Subcutaneous adipose tissue (tissue), 4 donors: ENCODE measurements around the gene IRAK2. TPM values are rescaled to one million over a fixed set of nuclear protein-coding genes. Genes with fewer than 3 reads are reported as not detected.

ENCODE experiments used
- total RNA-seq, 4 donors: library from RNA; depleted of rRNA; stranded (reverse); fragments of >200 nt; gene quantifications; one replicate each; pipeline ENCODE4 v1.1.0, GENCODE V29; 2016
- TF ChIP-seq, protein P1 (sequence below): fragments of 450-650 bp; IDR thresholded peaks from one replicate; pipeline ENCODE4 v1.5.1; 2016; ENCODE audit warnings: low read depth, mild to moderate bottlenecking, control low read depth, antibody characterized with exemption, moderate library complexity

The IRAK2 gene
- total RNA-seq, 4 donors from 2014 or later, result 6.8 to 20.5 (median 13.7) TPM

DNA sequence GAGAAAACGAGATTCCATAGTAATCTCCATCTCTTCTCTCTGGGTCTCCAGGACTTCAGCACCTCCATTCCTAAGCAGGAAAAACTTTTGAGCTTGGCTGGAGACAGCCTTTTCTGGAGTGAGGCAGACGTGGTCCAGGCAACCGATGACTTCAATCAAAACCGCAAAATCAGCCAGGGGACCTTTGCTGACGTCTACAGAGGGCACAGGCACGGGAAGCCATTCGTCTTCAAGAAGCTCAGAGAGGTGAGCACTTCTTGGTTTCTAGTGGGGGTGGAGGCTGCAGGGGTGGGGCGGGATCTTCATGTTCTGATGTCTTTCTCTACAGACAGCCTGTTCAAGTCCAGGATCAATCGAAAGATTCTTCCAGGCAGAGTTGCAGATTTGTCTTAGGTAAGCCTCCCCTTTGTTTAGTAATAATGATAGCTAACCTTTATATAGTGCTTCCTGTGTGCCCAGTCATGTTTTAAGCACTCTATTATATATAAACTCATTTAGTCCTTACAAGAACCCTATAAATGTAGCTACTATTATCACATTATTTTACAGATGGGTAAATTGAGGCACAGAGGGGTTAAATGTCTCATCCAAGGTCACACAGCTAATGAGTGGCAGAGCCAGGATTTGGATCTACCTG lies 48.6 kb downstream of the IRAK2 start:
- TF ChIP-seq, protein P1, sequence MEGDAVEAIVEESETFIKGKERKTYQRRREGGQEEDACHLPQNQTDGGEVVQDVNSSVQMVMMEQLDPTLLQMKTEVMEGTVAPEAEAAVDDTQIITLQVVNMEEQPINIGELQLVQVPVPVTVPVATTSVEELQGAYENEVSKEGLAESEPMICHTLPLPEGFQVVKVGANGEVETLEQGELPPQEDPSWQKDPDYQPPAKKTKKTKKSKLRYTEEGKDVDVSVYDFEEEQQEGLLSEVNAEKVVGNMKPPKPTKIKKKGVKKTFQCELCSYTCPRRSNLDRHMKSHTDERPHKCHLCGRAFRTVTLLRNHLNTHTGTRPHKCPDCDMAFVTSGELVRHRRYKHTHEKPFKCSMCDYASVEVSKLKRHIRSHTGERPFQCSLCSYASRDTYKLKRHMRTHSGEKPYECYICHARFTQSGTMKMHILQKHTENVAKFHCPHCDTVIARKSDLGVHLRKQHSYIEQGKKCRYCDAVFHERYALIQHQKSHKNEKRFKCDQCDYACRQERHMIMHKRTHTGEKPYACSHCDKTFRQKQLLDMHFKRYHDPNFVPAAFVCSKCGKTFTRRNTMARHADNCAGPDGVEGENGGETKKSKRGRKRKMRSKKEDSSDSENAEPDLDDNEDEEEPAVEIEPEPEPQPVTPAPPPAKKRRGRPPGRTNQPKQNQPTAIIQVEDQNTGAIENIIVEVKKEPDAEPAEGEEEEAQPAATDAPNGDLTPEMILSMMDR, result no peak

DNA sequence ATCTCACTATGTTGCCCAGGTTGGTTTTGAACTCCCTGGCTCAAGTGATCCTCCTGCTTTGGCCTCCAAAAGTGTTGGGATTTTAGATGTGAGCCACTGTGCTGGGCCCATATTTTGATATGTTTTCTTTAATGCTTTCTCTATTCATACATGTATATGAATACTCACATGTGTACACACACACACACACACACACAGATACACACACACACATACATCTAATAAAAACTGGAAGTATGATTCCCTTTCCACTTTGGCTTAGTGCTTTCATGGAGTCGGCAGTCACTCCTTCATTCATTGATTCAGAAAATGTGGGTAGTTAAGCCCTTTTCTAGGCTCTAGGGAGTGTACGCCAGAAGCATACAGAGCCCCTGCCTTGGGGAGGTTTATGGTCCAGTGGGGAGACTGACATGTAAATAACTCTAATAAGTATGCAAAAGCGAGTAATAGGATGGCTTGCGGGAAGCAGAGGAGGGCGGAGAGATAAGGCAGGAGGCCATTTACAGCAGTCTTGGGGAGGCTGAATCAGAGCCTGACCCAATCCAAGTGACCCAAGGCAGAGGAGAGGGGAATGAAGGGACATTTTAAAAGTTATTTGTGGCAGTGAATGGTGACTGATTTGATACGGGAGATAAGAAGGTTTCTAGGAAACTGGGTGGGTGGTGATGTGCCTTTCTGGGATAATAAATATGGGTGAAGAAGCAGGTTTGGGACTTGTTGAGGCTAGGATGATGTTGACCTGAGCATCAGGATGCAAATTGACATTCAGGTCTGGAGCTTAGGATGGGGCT lies 51.1 kb downstream of the IRAK2 start:
- TF ChIP-seq, protein P1, result no peak

DNA sequence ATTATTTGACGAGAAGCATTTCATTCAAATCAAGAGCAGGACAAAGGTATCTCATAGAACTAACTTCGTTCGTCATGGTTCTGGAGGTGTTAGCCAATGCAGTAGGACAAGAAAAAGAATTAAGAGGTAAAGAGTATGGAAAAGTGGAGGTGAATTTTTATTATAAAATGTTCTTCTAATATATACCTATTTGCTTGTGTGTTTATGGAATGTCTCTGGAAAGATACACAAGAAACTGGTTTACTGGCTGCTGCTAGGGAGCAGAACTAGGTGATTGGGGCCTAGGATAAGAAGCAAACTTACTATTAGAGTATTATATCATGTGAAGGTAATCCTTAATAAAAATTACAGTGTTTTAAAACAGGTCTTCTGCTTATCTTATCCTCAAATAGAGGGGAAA lies 52.6 kb downstream of the IRAK2 start:
- TF ChIP-seq, protein P1, result no peak

DNA sequence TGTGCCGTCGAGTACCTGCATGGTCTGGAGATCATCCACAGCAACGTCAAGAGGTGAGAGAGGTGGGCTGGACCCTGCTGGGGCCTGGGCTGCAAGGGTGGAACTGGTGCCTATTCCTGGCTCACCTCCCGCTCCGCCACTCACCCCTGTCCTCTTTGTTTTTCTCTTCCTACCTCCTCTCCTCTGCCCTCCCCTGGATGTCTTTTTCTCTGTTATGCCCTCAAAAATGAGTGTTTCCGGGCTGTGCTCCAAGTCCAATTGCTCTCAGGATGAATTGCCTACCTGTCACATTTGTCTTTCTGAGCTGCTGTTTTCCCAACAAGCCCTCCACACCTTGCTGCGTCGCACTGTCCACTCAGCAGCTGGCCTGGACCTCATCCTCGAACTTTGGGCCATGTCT lies 55.0 kb downstream of the IRAK2 start:
- TF ChIP-seq, protein P1, result no peak

DNA sequence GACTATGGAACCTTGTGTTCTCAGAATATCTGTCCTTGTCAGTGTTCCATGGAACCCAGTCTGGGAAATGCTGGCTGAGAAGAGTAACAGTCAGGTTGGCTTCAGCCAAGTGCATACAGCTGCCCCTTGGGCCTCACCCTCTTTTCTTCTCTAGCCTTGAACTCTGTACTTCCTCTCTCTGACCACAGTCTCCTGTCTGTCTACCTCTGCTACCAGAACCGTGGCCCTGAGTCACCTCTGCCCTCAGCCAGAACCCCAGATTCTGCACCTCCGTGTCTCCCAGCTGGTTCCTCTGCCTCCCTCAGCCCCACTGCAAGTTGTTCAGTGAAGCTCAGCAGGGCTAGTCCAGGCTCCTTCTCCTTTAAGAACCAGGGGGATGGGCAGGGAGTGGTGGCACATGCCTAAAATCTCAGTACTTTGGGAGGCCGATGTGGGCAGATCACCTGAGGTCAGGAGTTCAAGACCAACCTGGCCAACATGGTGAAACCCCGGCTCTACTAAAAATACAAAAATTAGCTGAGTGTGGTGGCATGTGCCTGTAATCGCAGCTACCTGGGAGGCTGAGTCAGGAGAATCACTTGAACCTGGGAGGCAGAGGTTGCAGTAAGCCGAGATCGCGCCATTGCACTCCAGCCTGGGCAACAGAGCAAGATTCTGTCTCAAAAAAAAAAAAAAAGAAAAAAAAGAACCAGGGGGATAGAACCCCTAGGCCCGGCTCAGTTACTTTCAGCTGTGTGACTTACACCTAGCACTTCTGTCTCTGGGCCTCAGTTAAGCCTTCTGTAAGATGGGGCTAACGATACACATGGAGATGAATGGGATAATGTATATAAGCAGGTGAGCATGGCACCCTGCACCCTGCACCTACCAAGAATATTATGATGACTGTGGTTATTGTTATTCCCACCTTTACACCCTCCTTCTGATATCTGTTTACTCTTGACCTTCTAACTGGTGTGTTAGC lies 59.2 kb downstream of the IRAK2 start:
- TF ChIP-seq, protein P1, result no peak

DNA sequence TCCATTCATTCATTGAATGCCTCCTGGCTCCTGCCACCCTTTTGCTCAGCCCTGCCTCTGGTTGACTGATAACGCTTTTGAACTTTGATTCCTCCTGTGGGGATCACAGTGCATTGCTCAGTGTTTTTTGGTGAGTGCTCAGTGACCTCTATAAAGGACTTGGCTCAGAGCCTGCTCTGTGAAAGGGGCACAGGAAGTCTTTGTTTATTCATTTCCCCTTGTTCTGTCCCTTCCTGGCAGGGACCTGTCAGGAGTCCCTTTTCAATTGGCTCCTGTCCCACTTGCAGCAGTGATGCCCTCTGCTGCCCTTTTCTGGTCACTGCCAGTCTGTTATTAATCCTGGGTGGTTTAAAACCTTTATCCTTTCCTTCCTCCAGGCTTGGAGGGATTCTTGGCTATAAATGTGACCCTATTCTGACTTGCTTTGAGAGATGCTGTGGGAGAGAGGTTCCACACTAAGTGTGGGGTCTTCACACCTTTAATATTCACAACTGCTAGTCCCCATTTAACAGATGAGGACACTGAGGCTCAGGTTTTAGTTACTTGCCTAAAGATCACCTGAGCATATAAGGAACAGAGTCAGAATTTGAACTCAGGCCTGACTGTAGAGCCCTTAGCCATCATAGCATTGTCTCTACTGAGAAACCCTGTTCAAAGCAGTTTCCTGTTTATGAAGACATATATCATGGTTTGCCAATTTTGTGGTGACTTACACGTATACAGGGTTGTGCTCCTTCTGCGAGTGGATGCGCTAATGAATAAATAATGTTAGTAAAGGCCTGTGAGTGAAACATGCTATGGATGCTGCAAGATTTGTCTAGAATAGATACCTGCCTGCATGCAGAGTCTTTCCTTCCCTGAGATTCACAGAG lies 60.3 kb downstream of the IRAK2 start:
- TF ChIP-seq, protein P1, result no peak
